GM20000 (cell line): ENCODE results near the gene LRP5.

ENCODE experiments used
- DNase-seq: peaks from one replicate; pipeline ENCODE4 v3.0.0; 2012; ENCODE audit warnings: low spot score
- CTCF ChIP-seq: IDR thresholded peaks from 2 replicates; pipeline ENCODE4 v1.5.1; 2012; ENCODE audit warnings: mild to moderate bottlenecking, control low read depth; ENCODE audit errors: extremely low read depth, missing control alignments

Gene LRP5

GRCh38 chr11:68303083-68303482 lies 9.3 kb upstream of the LRP5 start:
- DNase-seq: no peak
- no peak for TF ChIP-seq CTCF

GRCh38 chr11:68303982-68304780 lies 8.2 kb upstream of the LRP5 start:
- no peak for TF ChIP-seq CTCF
- DNase-seq: no peak

- DNase-seq: no peak
- TF ChIP-seq CTCF: no peak
Observed at GRCh38 chr11:68306636-68307035, 5.8 kb upstream of the LRP5 start.

- DNase-seq: no peak
Observed at GRCh38 chr11:68308068-68308467, 4.3 kb upstream of the LRP5 start.

GRCh38 chr11:68309621-68310185 lies 2.7 kb upstream of the LRP5 start:
- DNase-seq: no peak
- no peak for TF ChIP-seq CTCF

More at GRCh38 chr11:68308068-68308467, 4.3 kb upstream of the LRP5 start:
- no peak for TF ChIP-seq CTCF

GRCh38 chr11:68311160-68312116 lies 953 bp upstream of the LRP5 start:
- no peak for TF ChIP-seq CTCF
- no peak for DNase-seq
